ENCODE measurements around the gene MAST4. TPM values are rescaled to one million over a fixed set of nuclear protein-coding genes. Genes with fewer than 3 reads are reported as not detected.

The MAST4 gene
- polyA plus RNA-seq, 3 donors = 12.5 to 15.3 (median 13.7) TPM

DNA sequence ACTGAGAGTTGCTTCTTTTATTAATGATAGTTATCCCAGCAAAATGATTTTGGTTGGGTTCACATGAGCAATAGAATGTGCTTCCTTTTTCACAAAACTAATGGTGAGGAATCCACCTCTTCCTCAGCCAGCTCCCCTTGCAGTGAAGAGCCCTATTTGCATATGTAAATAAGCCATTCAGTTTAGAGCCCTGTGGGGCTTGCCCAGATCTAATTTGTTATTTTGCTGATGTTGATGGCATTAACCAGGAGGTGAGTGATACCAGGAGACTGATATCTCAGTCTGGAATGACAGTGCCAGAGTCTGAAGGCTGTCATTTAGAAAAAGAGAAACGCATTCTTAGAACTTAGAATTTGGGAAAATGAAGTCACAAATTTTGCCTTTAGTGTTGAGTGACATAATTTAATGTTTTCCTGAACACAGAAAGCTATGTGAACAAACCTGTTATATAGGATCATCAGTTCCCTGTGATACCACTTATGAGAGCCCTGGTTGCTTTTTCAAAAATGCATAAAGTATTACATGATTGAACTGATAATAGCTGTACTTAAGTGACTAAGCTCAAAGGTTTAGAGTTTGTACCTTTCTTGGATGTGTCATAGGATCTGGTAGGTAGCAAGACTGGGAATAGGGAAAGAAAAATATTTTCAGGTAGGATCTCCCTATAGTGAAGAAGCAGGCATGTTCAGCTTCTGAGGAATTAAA is 271.6 kb downstream of the MAST4 start:
- no peak for DNase-seq (ENCODE audit: low read depth in 3 of 3, low spot score in 2 of 3)

DNA sequence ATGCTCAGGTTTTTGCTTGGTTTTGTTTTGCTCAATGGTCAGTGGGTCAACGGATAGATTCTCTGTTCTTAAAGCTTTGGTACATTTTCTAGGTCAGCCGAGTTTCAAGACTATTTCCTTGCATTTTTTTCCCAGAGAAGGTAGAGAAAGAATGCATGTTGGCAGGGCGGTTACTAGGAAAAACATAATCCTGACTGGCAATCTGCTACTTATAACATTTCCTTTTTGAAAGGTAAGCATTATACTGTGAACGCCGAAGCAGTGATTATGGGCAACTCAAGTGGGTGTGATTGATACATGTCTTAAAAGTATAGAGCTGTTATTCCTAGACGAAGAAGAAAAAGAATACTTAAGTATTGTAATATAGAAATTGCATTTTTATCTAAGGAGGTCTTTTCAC is 273.2 kb downstream of the MAST4 start:
- DNase-seq (ENCODE audit: low read depth in 3 of 3, low spot score in 2 of 3) = no peak

DNA sequence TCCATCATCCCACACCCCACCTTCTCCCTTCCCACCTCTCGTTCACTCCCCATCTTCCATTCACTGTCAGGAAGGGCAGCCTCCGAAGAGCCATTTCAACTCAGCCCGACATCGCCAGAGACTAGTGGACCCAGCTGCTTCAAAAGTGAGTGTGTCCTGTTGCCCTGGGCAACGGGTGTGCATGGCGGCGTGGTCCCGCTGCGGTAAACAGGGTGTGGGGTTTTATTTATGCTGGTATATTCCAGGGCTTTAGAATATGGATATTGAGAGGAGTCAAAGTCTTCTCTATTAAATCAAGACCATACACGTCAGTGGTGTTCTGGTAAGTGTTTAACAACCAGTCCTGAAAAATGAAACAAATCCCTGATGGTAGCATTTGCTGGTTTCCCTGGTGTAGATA is 274.5 kb downstream of the MAST4 start:
- DNase-seq (ENCODE audit: low read depth in 3 of 3, low spot score in 2 of 3) = no peak

DNA sequence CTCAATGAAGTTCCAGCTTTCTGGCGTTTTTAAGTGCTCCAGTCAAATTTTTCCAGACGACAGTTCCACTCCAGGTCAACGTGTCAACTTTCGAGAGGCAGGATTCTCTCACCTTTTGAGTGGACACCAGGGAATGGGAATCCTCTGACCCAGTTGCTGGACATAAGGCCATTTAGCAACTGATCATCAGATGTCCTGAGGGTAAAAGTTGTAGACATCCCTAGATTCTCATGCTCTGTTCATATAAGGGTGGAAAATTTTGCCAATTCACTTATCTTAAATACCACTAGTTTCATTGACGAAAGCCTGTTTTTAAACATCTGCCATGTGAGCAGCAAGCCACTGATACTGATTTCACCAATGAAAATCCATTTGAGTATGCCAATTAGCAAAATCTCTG is 275.5 kb downstream of the MAST4 start:
- DNase-seq (ENCODE audit: low read depth in 3 of 3, low spot score in 2 of 3) = no peak

DNA sequence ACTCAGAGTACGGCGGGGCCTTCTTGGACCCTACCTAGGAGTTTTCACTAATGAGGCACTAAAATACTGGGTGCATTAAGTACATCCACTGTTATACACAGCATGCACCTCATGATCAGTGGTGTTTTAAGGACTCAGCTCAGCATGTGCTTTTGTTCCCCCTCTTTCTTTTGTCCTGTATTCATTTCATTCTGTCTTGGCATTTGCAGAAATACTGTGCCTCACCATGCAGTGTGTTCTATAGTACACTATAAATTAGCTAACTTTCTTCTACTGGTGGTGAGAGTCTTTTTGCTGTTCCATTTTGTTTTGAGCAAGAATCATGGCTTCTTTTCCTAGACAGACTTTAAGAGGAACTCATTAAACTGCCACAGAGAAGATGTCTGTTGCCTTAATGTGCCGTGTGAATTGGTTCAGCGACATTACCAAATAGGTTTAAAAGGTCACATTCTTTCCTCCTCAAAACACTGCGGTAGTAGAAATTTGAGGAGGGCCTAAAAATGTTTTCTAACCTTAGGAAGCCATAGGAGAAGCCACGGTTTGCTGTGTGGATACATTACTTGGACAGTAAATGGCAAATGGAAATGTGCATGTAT is 276.6 kb downstream of the MAST4 start:
- no peak for DNase-seq (ENCODE audit: low read depth in 3 of 3, low spot score in 2 of 3)

DNA sequence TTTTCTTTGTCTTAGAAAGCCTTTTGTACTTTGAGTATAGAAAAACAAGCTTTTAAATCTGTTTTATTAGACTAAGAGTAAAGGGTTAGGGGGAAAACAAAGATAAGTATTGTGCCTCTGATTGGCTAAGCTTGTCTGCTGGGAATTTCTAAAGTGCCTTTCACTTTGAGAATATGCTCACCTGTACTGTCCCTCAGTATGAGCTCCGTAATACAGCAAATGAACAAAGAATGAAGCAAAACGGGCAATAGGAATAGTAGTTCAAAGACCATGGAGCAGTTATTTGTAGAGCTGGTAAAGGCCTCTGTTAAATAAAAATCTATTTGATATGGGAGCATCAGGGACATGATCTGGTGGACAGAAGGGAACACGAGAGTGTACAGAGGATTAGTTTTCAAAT is 277.8 kb downstream of the MAST4 start:
- DNase-seq (ENCODE audit: low read depth in 3 of 3, low spot score in 2 of 3) = no peak

DNA sequence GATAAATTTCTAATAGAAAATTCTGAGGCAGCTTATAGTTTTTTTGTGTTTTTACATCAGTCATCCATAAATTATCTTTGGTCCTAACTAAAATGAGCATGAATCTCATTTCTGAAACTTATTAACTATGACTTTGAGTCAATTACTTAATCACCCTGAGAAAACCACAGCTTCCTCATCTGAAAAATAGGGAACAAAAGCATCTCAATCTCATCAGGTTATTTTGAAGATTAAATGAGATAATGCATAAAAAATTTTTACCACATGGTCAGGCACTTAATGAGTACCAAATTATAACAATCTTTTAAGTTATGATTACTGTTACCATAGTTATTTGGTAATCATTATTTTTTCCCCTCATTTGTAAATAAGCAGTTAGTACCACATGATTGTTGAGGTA is 279.1 kb downstream of the MAST4 start:
- DNase-seq (ENCODE audit: low read depth in 3 of 3, low spot score in 2 of 3) = no peak

DNA sequence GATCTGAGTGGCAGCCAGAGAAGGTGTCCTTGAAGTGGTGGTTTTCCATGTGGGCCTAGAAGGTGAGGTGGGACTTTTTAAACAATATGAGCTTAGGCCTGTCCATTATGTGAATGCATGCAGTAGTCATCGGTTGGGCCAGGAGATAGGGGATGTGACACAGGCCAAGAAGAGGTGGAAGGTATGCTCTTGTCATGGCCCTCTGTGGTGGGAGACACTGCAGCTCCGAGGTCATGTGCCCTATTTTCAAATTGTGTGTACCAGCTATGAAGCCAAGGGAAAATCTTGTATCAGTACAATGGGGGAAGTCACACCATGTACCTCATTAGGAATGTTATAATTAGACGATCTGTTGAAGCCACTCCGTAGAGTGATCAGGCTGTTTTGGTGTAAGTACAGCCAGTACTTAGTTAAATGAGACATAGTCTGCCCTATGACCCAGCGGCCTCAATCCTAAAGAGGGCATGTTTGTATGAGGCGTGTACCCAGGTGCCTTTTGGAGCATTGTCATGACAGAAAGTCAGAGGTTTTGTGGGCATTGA is 280.1 kb downstream of the MAST4 start:
- no peak for DNase-seq (ENCODE audit: low read depth in 3 of 3, low spot score in 2 of 3)

DNA sequence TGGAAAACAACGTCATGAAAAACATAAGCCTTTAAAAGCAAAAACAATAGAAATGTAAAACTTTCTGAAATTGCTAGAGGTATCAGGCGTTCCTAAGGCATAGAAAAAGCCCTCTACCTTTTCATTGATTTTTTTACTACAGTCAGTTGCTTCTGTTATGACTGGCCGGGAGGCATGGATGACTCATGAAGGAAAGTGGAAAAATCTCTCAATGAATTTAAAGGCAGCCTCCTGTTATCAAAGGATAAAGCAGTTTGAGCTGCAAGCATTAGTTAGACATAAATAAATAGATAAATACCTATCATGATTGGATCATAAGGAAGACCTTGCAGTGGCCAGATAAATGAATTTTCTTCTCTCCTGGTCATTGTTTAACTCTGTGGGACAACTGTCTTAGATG is 281.6 kb downstream of the MAST4 start:
- no peak for DNase-seq (ENCODE audit: low read depth in 3 of 3, low spot score in 2 of 3)

DNA sequence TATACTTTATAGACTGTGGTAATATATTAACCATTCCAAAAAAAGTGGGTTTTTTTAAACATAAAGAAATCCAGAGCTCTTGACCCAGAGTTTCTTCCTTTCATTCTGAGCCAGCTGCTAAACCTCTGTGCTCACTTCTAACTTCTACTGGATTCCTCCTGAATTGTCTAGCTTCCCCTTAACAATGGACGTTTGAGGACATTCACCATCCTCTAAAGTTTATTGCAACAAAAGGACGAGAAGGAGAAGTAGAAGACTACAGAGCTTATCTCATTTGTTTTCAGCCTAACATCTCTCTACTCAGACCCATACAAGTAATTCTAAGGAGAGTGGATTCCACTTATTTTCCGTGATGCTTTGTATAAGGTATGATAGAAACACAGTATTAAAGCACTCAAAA is 284.2 kb downstream of the MAST4 start:
- no peak for DNase-seq (ENCODE audit: low read depth in 3 of 3, low spot score in 2 of 3)

DNA sequence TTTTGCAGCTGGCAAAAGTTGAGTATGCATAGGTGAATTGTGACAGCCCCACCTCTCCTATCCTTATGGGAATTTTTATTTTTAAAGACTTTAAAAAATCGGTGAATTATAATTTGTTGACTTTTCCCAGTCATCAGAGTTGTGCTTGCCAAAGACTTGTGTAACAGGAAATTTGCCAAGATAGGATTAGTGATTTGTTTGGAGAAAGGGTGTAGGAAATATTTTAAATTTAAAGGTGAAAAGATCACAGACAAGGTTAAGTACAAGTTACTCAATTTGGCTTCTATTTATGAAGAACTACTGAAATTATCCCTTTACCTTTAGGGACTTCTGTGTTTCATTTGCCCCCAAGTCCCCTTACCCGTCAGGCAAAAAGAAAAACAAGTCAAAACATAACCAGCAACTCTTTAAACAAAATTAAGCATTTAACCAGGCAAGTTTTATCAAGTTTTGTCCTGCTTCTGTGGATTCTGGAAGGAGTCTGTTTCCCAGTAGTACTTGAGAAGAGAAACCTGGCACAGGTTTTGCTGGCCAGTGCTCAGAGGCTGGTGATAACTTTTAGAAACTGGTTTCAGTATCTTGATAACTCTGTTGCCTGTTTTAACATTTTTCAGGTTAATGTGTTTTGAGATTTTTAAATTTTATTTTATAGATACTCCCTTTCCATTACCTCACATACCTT is 285.4 kb downstream of the MAST4 start:
- no peak for DNase-seq (ENCODE audit: low read depth in 3 of 3, low spot score in 2 of 3)

DNA sequence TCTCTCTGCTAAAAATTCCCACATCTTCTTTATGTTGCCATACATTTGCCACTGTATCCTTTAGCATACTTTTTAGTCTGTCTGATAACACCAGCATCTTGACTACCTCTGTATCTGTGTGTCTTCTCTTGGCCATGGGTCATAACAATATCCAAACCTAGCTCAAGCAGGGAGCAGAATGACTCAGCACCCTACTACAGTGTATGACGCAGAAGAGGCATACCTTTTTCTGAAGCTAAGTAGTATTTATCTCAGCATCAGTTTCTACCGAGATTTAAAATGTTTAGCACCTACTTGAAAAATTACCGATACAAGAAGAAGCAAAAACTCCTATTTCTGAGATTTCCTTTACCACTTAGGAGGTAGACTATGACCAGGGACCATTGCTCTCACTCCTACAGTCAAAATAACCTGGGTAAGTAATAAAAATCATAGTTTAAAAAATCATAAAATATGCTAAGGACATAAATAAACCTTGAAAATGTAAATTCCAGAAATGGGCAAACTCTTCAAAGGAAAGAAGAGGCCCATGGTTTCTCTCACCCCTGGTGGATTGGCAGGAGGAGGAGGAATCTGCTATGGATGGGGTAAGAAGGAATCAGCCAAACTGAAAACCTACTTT is 286.5 kb downstream of the MAST4 start:
- no peak for DNase-seq (ENCODE audit: low read depth in 3 of 3, low spot score in 2 of 3)

DNA sequence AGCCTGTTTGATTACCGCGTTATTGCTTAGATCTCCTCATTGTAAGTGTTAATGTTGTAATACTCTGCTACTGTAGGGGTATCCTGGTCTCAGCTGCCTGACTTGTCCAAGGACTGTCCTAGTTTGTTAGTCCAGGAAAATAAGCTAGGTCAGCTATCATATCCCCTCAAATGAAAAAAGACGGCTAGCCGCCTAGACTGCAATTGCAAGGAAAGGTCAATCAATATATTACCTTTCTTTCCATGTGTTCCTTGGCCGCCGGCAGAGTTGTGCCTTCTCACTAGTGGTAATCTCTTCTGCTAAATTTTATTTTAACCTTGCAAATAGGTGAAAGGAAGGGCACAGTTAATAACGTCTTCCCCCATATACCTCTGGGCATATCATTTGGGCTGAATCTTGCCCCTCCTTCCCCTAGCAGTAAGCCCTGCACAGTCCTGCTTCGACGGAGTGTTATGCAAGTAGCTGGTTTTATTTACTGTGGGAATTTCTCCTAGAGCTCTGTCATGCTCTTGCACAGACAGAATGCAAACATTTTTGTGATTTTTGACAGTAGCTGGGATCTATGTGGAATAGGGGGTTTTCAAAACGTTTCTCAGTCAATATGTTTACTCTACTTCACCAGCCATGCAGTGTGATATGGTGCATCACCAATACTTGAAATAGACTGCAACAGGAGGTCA is 288.5 kb downstream of the MAST4 start:
- DNase-seq (ENCODE audit: low read depth in 3 of 3, low spot score in 2 of 3) = no peak

DNA sequence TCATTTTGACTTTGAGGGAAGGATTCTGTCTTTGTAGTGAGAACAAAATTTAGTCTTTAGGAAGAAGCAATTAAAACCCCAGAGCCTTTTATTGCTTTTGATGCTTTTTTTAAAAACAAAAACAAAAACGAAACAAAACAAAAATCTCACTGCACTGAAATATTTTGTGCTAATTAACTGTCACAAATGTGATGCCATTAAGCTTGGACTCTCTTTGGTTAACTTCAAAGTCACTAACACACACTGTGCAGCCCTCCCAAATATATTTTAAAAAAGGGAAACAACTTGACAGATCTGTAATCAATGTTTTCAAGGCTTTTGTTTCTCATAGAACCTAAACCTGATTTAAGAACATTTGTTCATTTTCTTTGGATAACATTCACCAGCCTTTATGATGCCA is 290.7 kb downstream of the MAST4 start:
- no peak for DNase-seq (ENCODE audit: low read depth in 3 of 3, low spot score in 2 of 3)

DNA sequence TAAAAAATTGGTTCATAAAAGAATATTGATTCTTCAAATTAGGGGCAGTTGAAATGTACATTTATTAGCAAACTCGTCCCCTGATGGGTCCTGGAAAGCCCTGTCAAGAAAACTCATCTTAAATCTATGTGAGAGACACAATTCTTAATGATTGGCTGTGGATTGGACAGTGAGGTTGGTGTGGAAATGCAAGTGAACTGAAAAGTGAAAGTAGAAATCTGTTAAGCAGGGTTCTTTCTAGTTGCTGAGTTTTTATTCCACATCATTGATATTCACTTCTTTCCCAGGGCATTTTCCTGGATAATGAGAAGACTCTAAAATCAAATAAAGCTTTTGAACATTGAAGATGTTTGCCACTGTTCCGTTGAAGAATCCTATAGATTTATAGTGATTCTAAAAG is 292.4 kb downstream of the MAST4 start:
- DNase-seq (ENCODE audit: low read depth in 3 of 3, low spot score in 2 of 3) = no peak

DNA sequence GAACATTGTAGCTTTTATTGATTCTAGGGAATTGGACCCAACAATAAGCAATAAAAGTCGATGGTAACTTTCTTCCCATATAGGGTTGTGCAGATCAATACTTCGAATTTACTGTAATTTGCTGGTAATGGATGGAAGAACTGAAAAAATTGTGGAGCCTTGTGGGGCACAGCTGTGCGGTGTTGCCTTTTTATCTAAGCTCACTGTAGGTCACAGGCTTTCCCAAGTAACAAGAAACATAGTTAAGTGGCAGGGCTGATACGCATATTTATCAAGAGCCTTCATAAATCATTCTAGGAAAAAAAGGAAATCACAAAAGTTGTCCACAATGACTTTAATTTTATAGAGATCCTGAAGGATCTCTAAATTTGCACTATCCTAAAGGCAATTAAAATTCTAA is 292.9 kb downstream of the MAST4 start:
- no peak for DNase-seq (ENCODE audit: low read depth in 3 of 3, low spot score in 2 of 3)

DNA sequence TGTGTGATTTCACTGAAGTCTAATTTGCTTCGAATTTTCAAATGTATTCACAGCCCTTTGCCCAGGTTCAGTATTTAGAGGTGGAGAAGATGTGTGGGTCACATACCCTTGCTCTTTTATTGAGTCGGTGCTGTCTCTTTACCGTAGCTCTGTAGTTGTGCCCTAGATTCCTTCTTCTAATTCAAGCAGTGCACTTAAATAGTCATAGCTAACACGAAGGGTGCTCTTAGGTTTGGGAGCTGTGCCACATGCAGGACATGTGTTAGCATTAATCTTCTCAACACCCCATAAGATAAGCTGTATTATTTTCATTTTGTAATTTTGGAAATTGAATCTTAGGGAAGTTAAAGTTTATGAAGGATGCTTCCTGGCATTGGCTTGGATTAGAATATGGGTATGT is 293.3 kb downstream of the MAST4 start:
- no peak for DNase-seq (ENCODE audit: low read depth in 3 of 3, low spot score in 2 of 3)

DNA sequence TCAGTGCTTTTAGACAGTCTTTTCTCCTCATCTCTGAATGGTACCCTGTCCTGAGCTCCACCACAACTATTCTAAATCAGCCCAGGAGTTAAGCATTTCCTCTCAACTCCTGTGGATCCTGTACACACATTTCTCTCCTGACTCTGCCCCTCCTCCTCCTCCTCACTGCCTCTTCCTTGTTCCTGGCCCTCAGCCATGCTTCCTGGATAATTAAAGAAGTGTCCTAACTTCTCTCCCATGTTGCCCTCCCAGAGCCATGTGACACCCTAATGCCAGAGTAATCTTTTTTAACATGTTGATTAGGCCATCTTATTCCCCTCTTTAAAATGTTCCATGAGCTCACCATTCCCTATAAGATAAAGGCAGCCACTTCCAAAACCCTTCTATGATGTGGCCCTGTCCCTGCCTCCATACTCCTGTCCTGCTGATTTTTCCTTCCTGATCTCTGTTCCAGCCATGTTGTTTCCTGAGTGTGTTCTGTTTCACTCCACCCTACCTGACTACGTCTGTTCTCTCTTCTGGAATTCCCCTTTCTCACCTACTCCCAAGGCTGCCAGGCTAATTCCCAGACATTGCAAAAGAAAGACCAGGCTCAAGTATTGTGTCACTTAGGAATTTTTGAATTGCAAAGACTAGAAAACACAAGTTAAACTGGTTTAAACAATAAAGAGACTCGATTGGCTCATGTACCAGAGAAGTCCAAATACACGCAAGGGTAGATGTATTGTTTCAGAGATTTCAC is 295.2 kb downstream of the MAST4 start:
- no peak for DNase-seq (ENCODE audit: low read depth in 3 of 3, low spot score in 2 of 3)

DNA sequence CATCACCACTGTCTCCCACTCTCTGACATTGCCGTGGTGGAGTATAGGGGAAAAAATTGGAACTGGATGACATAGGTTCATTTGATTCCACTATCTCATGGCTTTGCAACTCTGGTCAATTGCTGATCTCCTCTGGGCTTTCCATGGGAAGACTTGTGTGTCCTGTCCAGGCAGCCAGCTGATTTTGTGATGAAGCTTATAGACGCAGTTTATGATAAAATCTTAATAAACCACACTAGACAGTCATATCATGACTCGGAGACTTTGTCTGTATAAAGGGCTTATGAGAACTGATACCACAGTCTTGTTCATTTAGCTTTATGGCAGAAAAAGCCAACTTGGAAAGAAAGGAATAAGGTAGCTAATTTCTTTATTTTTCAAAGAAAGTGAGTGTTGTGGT is 296.5 kb downstream of the MAST4 start:
- no peak for DNase-seq (ENCODE audit: low read depth in 3 of 3, low spot score in 2 of 3)

DNA sequence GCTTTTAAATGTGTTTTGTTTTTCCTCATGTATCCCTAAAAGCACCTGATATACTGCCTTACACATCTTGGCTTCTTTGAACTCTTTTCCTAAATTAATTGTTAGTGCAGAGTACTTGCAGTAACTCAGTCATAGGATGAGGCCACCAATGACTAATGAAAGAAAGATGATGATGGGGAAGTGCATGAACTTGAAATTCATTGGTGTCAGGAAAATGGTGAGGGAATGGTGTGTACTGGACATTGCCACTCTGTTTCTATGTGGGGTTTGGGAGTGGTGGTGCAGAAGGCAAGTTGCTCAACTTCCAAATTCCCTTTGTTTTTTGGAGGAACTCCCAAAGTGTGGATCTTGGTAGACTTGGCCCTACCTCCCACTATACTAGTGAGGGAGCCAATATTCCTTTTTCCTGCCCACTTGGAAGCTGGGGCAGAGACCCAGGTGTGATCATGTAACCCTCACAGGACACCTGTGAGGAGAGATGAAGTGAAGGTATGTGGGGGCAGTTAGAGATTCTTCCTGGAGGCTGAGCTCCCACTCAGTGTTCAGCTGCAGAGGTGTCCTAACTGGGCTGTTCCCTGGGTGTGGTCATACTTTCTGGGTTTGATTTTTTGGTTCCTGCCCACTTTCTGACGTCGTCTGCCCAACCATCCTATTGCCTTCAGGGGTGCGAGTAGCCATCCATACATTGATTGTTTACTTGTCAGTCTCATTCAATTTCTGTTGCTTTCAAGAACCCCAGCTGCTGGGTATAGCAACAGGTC is 298.5 kb downstream of the MAST4 start:
- DNase-seq (ENCODE audit: low read depth in 3 of 3, low spot score in 2 of 3) = no peak
